Liver (tissue), 9 donors: ENCODE results near the gene CMTM4. TPM values are rescaled to one million over a fixed set of nuclear protein-coding genes. Genes with fewer than 3 reads are reported as not detected.

Source experiments
- DNase-seq: peaks from one replicate; pipeline ENCODE4 v3.0.0-alpha.2; 2017; ENCODE audit warnings: low spot score
- H3K27ac ChIP-seq, 2 donors: one replicate each; pipeline ENCODE4 v1.7.0; 2013; ENCODE audit warnings: inconsistent platforms in 2 of 2, low read length in 2 of 2, control low read depth in 1 of 2, low read depth in 1 of 2, mild to moderate bottlenecking in 1 of 2
- H3K27me3 ChIP-seq, 4 donors: one replicate each; pipeline versions ENCODE4 v1.6.1 to v1.7.0; 2013; ENCODE audit warnings: low read length in 3 of 4, inconsistent platforms in 1 of 4, mild to moderate bottlenecking in 1 of 4, moderate library complexity in 1 of 4; ENCODE audit not compliant: control insufficient read depth in 4 of 4, insufficient read depth in 4 of 4
- H3K36me3 ChIP-seq, 4 donors: one replicate each; pipeline versions ENCODE4 v1.6.1 to v1.7.0; 2013; ENCODE audit warnings: low read length in 3 of 4, mild to moderate bottlenecking in 3 of 4, low read depth in 1 of 4, moderate library complexity in 1 of 4; ENCODE audit not compliant: control insufficient read depth in 4 of 4, insufficient read depth in 3 of 4
- H3K4me1 ChIP-seq, 4 donors: one replicate each; pipeline versions ENCODE4 v1.6.1 to v1.7.0; 2013; ENCODE audit warnings: low read length in 3 of 4, mild to moderate bottlenecking in 3 of 4, moderate library complexity in 1 of 4; ENCODE audit not compliant: control insufficient read depth in 4 of 4, insufficient read depth in 4 of 4
- H3K4me3 ChIP-seq, 3 donors: one replicate each; pipeline versions ENCODE4 v1.6.1 to v1.7.0; 2013; ENCODE audit warnings: low read length in 3 of 3, control low read depth in 1 of 3, low read depth in 1 of 3, mild to moderate bottlenecking in 1 of 3
- H3K9ac ChIP-seq, 2 donors: one replicate each; pipeline ENCODE4 v1.7.0; 2013; ENCODE audit warnings: low read length in 2 of 2, mild to moderate bottlenecking in 2 of 2, moderate library complexity in 2 of 2, control low read depth in 1 of 2, low read depth in 1 of 2
- H3K9me3 ChIP-seq, 4 donors: one replicate each; pipeline versions ENCODE4 v1.6.1 to v1.7.0; 2013; ENCODE audit warnings: low read length in 3 of 4; ENCODE audit not compliant: control insufficient read depth in 4 of 4
- ATF3 ChIP-seq: IDR thresholded peaks from 2 replicates; pipeline ENCODE4 v1.6.1; 2016; ENCODE audit warnings: antibody characterized with exemption
- FOXA2 ChIP-seq: IDR thresholded peaks from 2 replicates; pipeline ENCODE4 v1.6.1; 2016; ENCODE audit warnings: antibody characterized with exemption
- GABPA ChIP-seq, 2 donors: IDR thresholded peaks in 1 of 2; conservative IDR thresholded peaks in 1 of 2; 2 replicates each; pipeline ENCODE4 v1.6.1; 2016; ENCODE audit warnings: antibody characterized with exemption in 2 of 2, mild to moderate bottlenecking in 1 of 2, moderate library complexity in 1 of 2
- HNF4A ChIP-seq, 2 donors: conservative IDR thresholded peaks; 2 replicates each; pipeline ENCODE4 v1.6.1; 2016; ENCODE audit warnings: antibody characterized with exemption in 2 of 2, mild to moderate bottlenecking in 2 of 2
- HNF4G ChIP-seq: IDR thresholded peaks from 2 replicates; pipeline ENCODE4 v1.6.1; 2016; ENCODE audit warnings: antibody characterized with exemption
- JUND ChIP-seq, 2 donors: IDR thresholded peaks; 2 replicates each; pipeline ENCODE4 v1.6.1; 2016; ENCODE audit warnings: antibody characterized with exemption in 2 of 2
- NR2F2 ChIP-seq: IDR thresholded peaks from 2 replicates; pipeline ENCODE4 v1.6.1; 2016; ENCODE audit warnings: antibody characterized with exemption
- RAD21 ChIP-seq, 2 donors: IDR thresholded peaks; 2 replicates each; pipeline ENCODE4 v1.6.1; 2016; ENCODE audit warnings: antibody characterized with exemption in 2 of 2, mild to moderate bottlenecking in 2 of 2
- REST ChIP-seq: IDR thresholded peaks from 2 replicates; pipeline ENCODE4 v1.6.1; 2016; ENCODE audit warnings: antibody characterized with exemption, mild to moderate bottlenecking
- SP1 ChIP-seq: IDR thresholded peaks from 2 replicates; pipeline ENCODE4 v1.6.1; 2018; ENCODE audit warnings: antibody characterized with exemption, mild to moderate bottlenecking
- TAF1 ChIP-seq: conservative IDR thresholded peaks from 2 replicates; pipeline ENCODE4 v1.6.1; 2016; ENCODE audit warnings: antibody characterized with exemption, mild to moderate bottlenecking
- ZBTB33 ChIP-seq: IDR thresholded peaks from 2 replicates; pipeline ENCODE4 v1.6.1; 2016; ENCODE audit warnings: antibody characterized with exemption
- WGBS: extraction: QIAGEN DNeasy Blood & Tissue Kit; methylation state at CpG from one replicate; pipeline ENCODE4 v1.1.7; 2013; 5-methylcytosine and 5-hydroxymethylcytosine counted together
- polyA plus RNA-seq, 2 donors: library from polyadenylated mRNA; stranded (reverse) in 1 of 2; unstranded in 1 of 2; fragments of 200-250 nt in 1 of 2; fragments of >200 nt in 1 of 2; fragmentation: Nextera tagmentation in 1 of 2; extraction: Ambion mirVana in 1 of 2; gene quantifications; one replicate each; pipeline versions ENCODE4 v1.2.1 to v1.2.3, GENCODE V29; 2013 to 2015
- total RNA-seq, 2 donors: library from RNA; depleted of rRNA; stranded (reverse); fragments of >200 nt; gene quantifications; one replicate each; pipeline ENCODE4 v1.2.3, GENCODE V29; 2014
- donor health status: healthy.
- donor health status: healthy.
- donor health status: healthy.
- donor health status: healthy.
- donor health status: healthy.

The CMTM4 gene
- total and polyA plus RNA-seq, 4 donors, result 2.9 to 19.7 (median 6.3) TPM

DNA sequence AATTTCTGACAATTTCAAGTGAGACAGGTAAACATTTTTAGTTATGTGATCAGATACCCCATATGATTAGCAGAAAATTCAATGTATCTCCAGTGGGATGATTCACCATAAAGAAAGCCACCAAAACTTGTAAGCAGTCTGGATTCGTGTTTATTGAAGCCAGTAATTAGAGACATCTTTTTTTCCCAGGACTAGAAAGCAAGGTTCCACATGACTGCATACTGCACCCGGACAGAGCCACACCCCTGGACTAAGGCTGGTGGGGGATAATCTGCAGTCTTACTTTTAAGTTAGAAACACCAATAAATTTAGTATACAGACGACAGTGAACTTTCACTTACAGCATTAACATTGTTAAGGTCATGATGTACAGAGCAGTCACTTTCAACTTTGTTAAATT is 24.2 kb upstream of the CMTM4 start:
- TF ChIP-seq REST (no peak), NR2F2 (no peak), ZBTB33 (no peak), FOXA2 (no peak), JUND (IDR thresholded peaks at IDR 0.05) (no peak), GABPA (IDR thresholded peaks at IDR 0.05 in 1 of 2, conservative IDR thresholded peaks at IDR 0.05 in 1 of 2) (no peak), TAF1 (no peak), HNF4A (conservative IDR thresholded peaks at IDR 0.05) (no peak), HNF4G (no peak), ATF3 (no peak), SP1 (no peak), RAD21 (IDR thresholded peaks at IDR 0.05) (no peak)
- no peak overlapping the region for H3K4me3 ChIP-seq
- no peaks in the 10 kb centered on the region for H3K4me1 ChIP-seq
- no peak for DNase-seq
- no peak overlapping the region for H3K9ac ChIP-seq
- H3K36me3 ChIP-seq, result peaks cover 2 to 34% (median 27%) of the 10 kb centered on the region in 4 donors
- no peaks in the 10 kb centered on the region for H3K27me3 ChIP-seq
- no peaks in the 10 kb centered on the region for H3K9me3 ChIP-seq
- no peak overlapping the region for H3K27ac ChIP-seq
- 86% methylated on average over 3 of the region's 3 CpGs for WGBS

DNA sequence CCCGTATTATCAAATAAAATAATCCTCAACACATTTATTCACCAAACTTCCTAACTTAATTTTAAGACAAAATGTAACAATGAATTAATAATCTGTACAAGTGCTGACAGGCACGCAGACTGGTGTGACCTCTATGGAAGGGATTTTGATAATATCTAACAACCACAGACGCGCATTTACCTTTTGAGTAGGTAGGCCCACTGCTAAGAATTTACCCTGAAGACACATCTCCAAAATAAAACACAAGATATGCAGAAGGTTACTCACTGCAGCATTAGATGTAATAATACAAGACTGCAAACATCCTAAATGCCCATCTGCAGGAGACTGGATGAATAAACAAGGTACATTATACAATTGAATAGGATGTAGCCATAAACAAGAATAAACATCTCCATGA is 22.7 kb upstream of the CMTM4 start:
- H3K4me1 ChIP-seq, result no peaks in the 10 kb centered on the region
- WGBS, result 98% methylated on average over 4 of the region's 4 CpGs
- DNase-seq, result no peak
- TF ChIP-seq REST, result no peak
- no peak for TF ChIP-seq HNF4A (conservative IDR thresholded peaks at IDR 0.05)
- no peak for TF ChIP-seq ATF3
- TF ChIP-seq GABPA (IDR thresholded peaks at IDR 0.05 in 1 of 2, conservative IDR thresholded peaks at IDR 0.05 in 1 of 2), result no peak
- TF ChIP-seq ZBTB33, result no peak
- TF ChIP-seq FOXA2, result no peak
- no peak for TF ChIP-seq JUND (IDR thresholded peaks at IDR 0.05)
- TF ChIP-seq HNF4G, result no peak
- TF ChIP-seq SP1, result no peak
- no peaks in the 10 kb centered on the region for H3K9me3 ChIP-seq
- no peak overlapping the region for H3K27ac ChIP-seq
- H3K36me3 ChIP-seq, result peaks cover 0 to 24% (median 18%) of the 10 kb centered on the region in 4 donors
- H3K4me3 ChIP-seq, result no peak overlapping the region
- no peak overlapping the region for H3K9ac ChIP-seq
- H3K27me3 ChIP-seq, result no peaks in the 10 kb centered on the region
